Esophagus muscularis mucosa (tissue), 4 donors: ENCODE data around the gene CRBN. TPM values are rescaled to one million over a fixed set of nuclear protein-coding genes. Genes with fewer than 3 reads are reported as not detected.

Experiments
- DNase-seq: peaks from one replicate; pipeline ENCODE4 v3.0.0-alpha.2; 2017; ENCODE audit errors: extremely low spot score
- H3K27ac ChIP-seq, 4 donors: fragments of 200-600 bp; sonication (generic); replicated peaks in 1 of 4; 1 replicate in 3 of 4; 2 replicates in 1 of 4; pipeline ENCODE4 v1.5.1; 2016 to 2019; ENCODE audit warnings: mild to moderate bottlenecking in 1 of 4
- H3K27me3 ChIP-seq, 4 donors: fragments of 200-600 bp; sonication (generic); one replicate each; pipeline versions ENCODE4 v1.5.1 to v1.6.0; 2016 to 2019
- H3K36me3 ChIP-seq, 4 donors: fragments of 200-600 bp; sonication (generic); one replicate each; pipeline ENCODE4 v1.5.1; 2016 to 2019
- H3K4me1 ChIP-seq, 4 donors: fragments of 200-600 bp; sonication (generic); one replicate each; pipeline ENCODE4 v1.5.1; 2016 to 2019
- H3K4me3 ChIP-seq, 4 donors: fragments of 200-600 bp; sonication (generic); 1 replicate in 2 of 4; 2 replicates in 2 of 4; pipeline ENCODE4 v1.5.1; 2016 to 2019; ENCODE audit warnings: mild to moderate bottlenecking in 4 of 4, moderate library complexity in 1 of 4
- H3K9me3 ChIP-seq, 4 donors: fragments of 200-600 bp; sonication (generic); 1 replicate in 3 of 4; 2 replicates in 1 of 4; pipeline ENCODE4 v1.5.1; 2016 to 2019
- CTCF ChIP-seq, 3 experiments: fragments of 200-600 bp in 2 of 3; fragments of 450-650 bp in 1 of 3; sonication (generic) in 2 of 3; IDR thresholded peaks; one replicate each; pipeline ENCODE4 v1.5.1; 2017 to 2019; ENCODE audit warnings: antibody characterized with exemption in 3 of 3, mild to moderate bottlenecking in 2 of 3, moderate library complexity in 1 of 3
- EP300 ChIP-seq: sonication (generic); formaldehyde crosslinking; IDR thresholded peaks from one replicate; pipeline ENCODE4 v1.6.1; 2017; ENCODE audit warnings: antibody characterized with exemption
- POLR2A ChIP-seq: fragments of 450-650 bp; IDR thresholded peaks from one replicate; pipeline ENCODE4 v1.6.1; 2017; ENCODE audit warnings: antibody characterized with exemption, moderate library complexity, mild to moderate bottlenecking, low read depth
- POLR2AphosphoS5 ChIP-seq, 2 donors: sonication (generic); formaldehyde crosslinking; IDR thresholded peaks; one replicate each; pipeline ENCODE4 v1.6.1; 2017; ENCODE audit warnings: antibody characterized with exemption in 2 of 2
- WGBS: methylation state at CpG from one replicate; pipeline ENCODE4 v1.1.5; 2018; 5-methylcytosine and 5-hydroxymethylcytosine counted together
- intact Hi-C: fragments of 100-400 bp; cut with DNase I; formaldehyde crosslinking; loops from one replicate; pipeline ENCODE4 v1.15.1; 2023
- total RNA-seq, 4 donors: library from RNA; depleted of rRNA; stranded (reverse); fragments of >200 nt; gene quantifications; one replicate each; pipeline versions ENCODE4 v1.1.0 to v1.2.1, GENCODE V29; 2016

Gene CRBN
- total RNA-seq, 4 donors from 2014 or later = 46.5 to 109 (median 85.0) TPM

- TF ChIP-seq EP300 (no peak), POLR2A (no peak), POLR2AphosphoS5 (IDR thresholded peaks at IDR 0.05) (no peak), CTCF (IDR thresholded peaks at IDR 0.05) (no peak)
- 23% methylated on average over 16 of the region's 16 CpGs for WGBS
- Histone ChIP-seq H3K36me3 (peaks cover 7 to 27% (median 15%) of the 10 kb centered on the region in 4 donors), H3K27ac (peak overlapping the region; percentile 80 to 83 (median 82)), H3K27me3 (no peaks in the 10 kb centered on the region), H3K4me1 (peaks cover 28 to 40% (median 35%) of the 10 kb centered on the region in 4 donors), H3K4me3 (peak overlapping the region; percentile 81 to 99 (median 93)), H3K9me3 (no peaks in the 10 kb centered on the region)
- no peak for DNase-seq
- intact Hi-C loops = no loop called here
Measured at GRCh38 chr3:3178498-3179328, 778 bp downstream of the CRBN start.

GRCh38 chr3:3177861-3178497, 1.5 kb downstream of the CRBN start:
- intact Hi-C loops = no loop called here
- Histone ChIP-seq H3K4me1 (peaks cover 28 to 40% (median 35%) of the 10 kb centered on the region in 4 donors), H3K9me3 (no peaks in the 10 kb centered on the region), H3K36me3 (peaks cover 13 to 34% (median 22%) of the 10 kb centered on the region in 4 donors), H3K27ac (no peak overlapping the region), H3K27me3 (no peaks in the 10 kb centered on the region), H3K4me3 (peak overlapping the region; percentile 81 to 99 (median 93))
- TF ChIP-seq POLR2AphosphoS5 (IDR thresholded peaks at IDR 0.05) = no peak
- no peak for TF ChIP-seq EP300
- no peak for TF ChIP-seq POLR2A
- TF ChIP-seq CTCF (IDR thresholded peaks at IDR 0.05) = no peak
- DNase-seq = no peak
- WGBS = 52% methylated on average over 10 of the region's 10 CpGs

GRCh38 chr3:3172627-3173026, 6.9 kb downstream of the CRBN start:
- no peaks in the 10 kb centered on the region for H3K27me3 ChIP-seq
- intact Hi-C loops = no loop called here
- H3K27ac ChIP-seq = peak overlapping the region; percentile 46 to 70 (median 55)
- H3K9me3 ChIP-seq = no peaks in the 10 kb centered on the region
- WGBS = 58% methylated on average over 1 of the region's 1 CpG
- TF ChIP-seq CTCF (IDR thresholded peaks at IDR 0.05) (no peak), POLR2AphosphoS5 (IDR thresholded peaks at IDR 0.05) (no peak), POLR2A (no peak), EP300 (no peak)
- peaks cover 15 to 34% (median 24%) of the 10 kb centered on the region in 4 donors for H3K4me1 ChIP-seq
- H3K4me3 ChIP-seq = peak overlapping the region in 2 of 4 donors; percentile 12 to 17
- DNase-seq = no peak
- peaks cover 23 to 87% (median 55%) of the 10 kb centered on the region in 4 donors for H3K36me3 ChIP-seq

GRCh38 chr3:3170998-3171397, 8.5 kb downstream of the CRBN start:
- Histone ChIP-seq H3K36me3 (peaks cover 26 to 98% (median 70%) of the 10 kb centered on the region in 4 donors), H3K27me3 (no peaks in the 10 kb centered on the region), H3K4me3 (no peak overlapping the region), H3K9me3 (no peaks in the 10 kb centered on the region), H3K27ac (no peak overlapping the region), H3K4me1 (peaks cover 4 to 19% (median 8%) of the 10 kb centered on the region in 4 donors)
- no peak for DNase-seq
- TF ChIP-seq CTCF (IDR thresholded peaks at IDR 0.05) (peak; percentile 6 to 37 (median 9)), POLR2AphosphoS5 (IDR thresholded peaks at IDR 0.05) (no peak), EP300 (no peak), POLR2A (no peak)
- 55% methylated on average over 5 of the region's 5 CpGs for WGBS
- intact Hi-C loops = no loop called here
